RPMI8226 (cell line): ENCODE results near the gene ZSCAN21.
"Not testable (repeated sequence)": the region's sequence is repeated elsewhere in the genome, so short reads cannot be mapped to it uniquely, and the experiment has no call there.

ENCODE experiments used
- DNase-seq: peaks from one replicate; pipeline ENCODE4 v3.0.0-alpha.2; 2015

The ZSCAN21 gene

GRCh38 chr7:100049441-100050291 is at the start of gene ZSCAN21:
ZSCAN21 (plus strand) TSS chr7:100049774; CDS start chr7:100057007, 7,233 bp downstream.
- peak; percentile 85 for DNase-seq

DNA sequence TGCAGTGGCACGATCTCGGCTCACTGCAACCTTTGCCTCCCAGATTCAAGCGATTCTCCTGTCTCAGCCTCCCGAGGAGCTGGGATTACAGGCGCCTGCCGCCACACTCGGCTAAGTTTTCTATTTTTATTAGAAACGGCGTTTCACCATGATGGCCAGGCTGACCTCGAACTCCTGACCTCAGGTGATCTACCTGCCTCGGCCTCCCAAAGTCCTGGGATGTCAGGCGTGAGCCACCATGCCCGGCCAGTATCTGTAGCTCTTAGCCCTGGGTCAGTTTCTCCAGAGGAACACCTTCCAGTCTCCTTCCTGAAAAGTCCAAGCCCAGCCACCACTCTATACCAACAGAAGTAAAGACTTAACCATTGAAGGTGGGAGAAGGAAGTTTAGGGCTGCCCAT is 49.3 kb upstream of the ZSCAN21 start:
- DNase-seq: no peak

GRCh38 chr7:100003711-100004661 is 45.6 kb upstream of the ZSCAN21 start:
- no peak for DNase-seq

GRCh38 chr7:100007887-100008286 is 41.7 kb upstream of the ZSCAN21 start:
- no peak for DNase-seq

DNA sequence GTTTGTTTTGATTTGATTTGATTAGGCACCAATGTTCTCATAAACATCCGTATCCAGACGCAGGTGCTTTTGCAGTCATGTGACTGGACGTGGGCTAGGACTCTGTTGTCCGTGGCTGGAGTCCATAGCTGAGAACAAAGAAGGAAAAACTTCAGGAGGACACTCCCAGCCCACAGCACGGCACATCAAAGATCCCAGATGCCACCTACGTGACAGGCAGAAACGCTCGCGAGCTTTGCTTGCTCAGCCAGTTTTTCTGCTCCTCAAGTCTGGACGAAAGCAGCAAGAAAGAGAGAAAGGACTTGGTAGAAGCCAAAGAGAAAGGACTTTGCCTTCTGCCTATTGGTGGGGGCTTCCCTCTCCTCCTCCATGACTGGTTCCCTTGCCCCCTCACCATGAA is 41.0 kb upstream of the ZSCAN21 start:
- peak; percentile 40 for DNase-seq

GRCh38 chr7:100009952-100010351 is 39.6 kb upstream of the ZSCAN21 start:
- not testable (repeated sequence) for DNase-seq

DNA sequence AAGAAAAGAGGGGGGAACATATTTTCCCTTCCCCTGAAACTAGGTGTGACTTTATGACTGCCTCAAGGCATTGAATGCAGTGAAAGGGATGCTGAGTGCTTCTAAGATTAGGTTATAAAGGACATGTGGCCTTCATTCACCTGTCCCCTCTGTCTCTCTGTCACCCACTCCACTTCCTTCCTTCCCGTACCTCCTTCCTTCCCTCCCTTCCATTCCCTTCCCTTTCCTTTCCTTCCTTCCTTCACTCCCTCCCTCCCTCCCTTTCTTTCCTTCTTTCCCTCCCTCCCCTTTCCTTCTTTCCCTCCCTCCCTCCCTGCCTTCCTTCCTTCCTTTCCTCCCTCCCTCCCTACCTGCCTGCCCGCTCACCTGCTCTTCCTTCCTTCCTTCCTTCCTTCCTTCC is 38.7 kb upstream of the ZSCAN21 start:
- DNase-seq: no peak

DNA sequence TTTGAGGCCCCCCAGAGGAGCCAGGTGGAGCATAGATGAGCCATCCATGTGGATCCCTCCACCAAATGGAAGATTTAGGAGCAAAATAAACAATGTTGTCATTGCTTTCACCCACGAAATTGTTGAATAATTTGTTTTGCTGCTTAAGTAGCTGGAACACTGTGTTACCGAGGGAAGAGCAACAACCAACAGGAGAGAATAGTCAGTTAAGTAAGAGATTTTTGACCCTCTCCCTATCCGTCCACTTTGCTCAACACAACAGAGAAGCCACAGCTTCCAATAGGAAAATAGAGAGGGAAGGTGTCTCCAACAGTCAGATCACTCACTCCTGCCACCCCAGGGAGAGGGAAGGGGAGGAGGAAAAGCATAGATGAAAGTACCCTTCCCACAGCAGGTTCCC is 38.1 kb upstream of the ZSCAN21 start:
- DNase-seq: no peak

GRCh38 chr7:100012385-100013327 is 36.9 kb upstream of the ZSCAN21 start:
- DNase-seq: peak; percentile 29

DNA sequence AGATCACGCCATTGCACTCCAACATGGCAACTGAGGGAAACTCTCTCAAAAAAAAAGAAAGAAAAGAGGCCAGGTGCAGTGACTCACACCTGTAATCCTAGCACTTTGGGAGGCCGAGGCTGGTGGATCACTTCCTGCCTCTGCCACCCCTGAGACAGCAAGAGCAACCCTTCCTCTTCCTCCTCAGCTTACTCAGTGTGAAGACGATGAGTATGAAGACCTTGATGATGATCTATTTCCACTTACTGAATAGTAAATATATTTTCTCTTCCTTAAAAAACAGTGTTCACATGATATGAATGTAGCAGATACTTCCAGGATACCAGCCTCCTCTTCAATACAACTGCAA is 36.3 kb upstream of the ZSCAN21 start:
- no peak for DNase-seq

- DNase-seq: peak; percentile 97
Observed at GRCh38 chr7:100015232-100016214, 34.1 kb upstream of the ZSCAN21 start, which contains the start of gene ZKSCAN1. ZKSCAN1 (plus strand) TSS chr7:100015596; CDS start chr7:100023507, 7,911 bp downstream.

GRCh38 chr7:100016215-100016901 is 33.2 kb upstream of the ZSCAN21 start:
- no peak for DNase-seq

GRCh38 chr7:100017300-100017699 is 32.3 kb upstream of the ZSCAN21 start:
- DNase-seq: no peak

DNA sequence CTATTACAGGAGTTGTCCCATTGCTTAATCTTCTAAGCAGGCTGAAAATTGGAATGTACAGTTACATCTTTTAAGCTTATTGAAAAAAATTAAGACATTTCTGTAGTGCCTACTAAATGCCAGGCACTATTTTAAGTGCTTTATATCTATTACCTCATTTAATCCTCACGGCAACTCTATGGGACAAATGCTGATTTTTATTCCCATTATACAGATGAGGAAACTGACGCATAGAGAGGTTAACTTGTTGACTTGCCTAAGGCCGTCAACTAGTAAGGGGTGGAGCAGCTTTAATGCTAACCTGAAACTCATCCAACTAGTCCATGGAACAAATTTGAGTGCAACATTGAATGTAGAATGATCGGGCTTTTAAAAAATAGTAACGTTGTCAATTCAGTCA is 31.7 kb upstream of the ZSCAN21 start:
- DNase-seq: no peak

DNA sequence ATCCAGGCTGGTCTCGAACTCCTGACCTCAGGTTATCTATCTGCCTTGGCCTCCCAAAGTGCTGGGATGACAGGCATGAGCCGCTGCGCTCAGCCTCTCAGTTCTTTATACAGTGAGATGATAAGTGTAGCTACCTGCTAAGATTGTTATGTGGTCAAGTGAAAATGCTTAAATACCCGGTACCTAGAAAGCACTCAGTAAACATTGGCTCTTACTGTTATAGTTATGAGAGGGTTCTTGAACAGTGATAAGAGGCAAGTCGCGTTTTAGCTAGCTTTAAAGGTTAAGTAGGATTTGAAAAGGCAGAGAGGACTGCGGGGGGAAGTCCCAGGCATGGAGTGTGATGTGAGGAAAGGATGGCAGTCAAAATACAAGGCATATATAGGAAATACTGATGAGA is 29.7 kb upstream of the ZSCAN21 start:
- DNase-seq: no peak

GRCh38 chr7:100021297-100021696 is 28.3 kb upstream of the ZSCAN21 start:
- no peak for DNase-seq

DNA sequence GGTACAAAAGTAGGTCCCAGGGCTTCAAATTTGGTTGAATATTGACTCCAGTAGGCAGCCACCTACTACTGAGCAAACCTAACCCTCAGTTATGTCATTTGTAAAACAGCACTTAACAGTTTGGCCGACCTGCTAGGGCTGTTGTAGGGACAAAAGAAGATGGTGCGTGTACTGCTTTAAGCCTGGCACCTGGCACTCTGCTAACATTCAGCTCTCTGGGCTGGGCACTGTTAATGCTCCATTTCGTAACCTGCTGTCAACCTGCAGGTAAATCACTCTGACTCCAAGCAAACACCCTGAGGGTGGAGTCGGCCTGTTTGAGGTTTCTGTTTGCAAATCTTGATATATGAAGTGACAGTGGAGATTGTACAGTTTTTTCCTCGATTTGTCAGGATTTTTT is 27.0 kb upstream of the ZSCAN21 start:
- no peak for DNase-seq

GRCh38 chr7:100023526-100023925 is 26.0 kb upstream of the ZSCAN21 start:
- DNase-seq: no peak

DNA sequence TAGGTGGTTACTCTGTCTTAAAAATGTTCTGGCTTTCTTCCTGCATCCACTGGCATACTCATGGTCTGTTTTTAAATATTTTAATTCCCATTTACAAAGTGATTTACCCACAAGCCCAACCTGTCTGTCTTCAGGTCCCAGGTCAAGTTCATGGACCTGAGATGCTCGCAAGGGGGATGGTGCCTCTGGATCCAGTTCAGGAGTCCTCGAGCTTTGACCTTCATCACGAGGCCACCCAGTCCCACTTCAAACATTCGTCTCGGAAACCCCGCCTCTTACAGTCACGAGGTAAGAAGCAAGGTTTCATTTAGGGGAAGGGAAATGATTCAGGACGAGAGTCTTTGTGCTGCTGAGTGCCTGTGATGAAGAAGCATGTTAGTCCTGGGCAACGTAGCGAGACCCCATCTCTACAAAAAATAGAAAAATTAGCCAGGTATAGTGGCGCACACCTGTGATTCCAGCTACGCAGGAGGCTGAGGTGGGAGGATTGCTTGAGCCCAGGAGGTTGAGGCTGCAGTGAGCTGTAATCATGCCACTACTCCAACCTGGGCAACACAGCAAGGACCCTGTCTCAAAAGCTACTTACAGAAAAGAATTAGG is 25.5 kb upstream of the ZSCAN21 start:
- DNase-seq: no peak

GRCh38 chr7:100027197-100027596 is 22.4 kb upstream of the ZSCAN21 start:
- no peak for DNase-seq
